ENCODE measurements around the gene TSPOAP1. TPM values are rescaled to one million over a fixed set of nuclear protein-coding genes. Genes with fewer than 3 reads are reported as not detected.
A peak's percentile ranks its signal among the peaks of the same experiment; 100 is the strongest.

Gene TSPOAP1
- total and polyA plus RNA-seq, 2 of the 13 experiments (the other 11 are each of a cell fraction or from before 2014, with no cell fraction given), result not detected

GRCh38 chr17:58334256-58334655, 5.7 kb upstream of the TSPOAP1 start:
- DNase-seq (ENCODE audit: low spot score), result no peak
- Histone ChIP-seq H3K9me3 (ENCODE audit: low read length) (no peaks in the 10 kb centered on the region), H2AFZ (ENCODE audit: low read length) (no peak overlapping the region), H3K27ac (ENCODE audit: extremely low read length, insufficient read depth, low read length) (no peak overlapping the region), H3K36me3 (replicated peaks in 1 of 2; ENCODE audit: control insufficient read depth in 1 of 2, insufficient read depth in 2 of 2, low read length in 2 of 2) (no peaks in the 10 kb centered on the region), H3K79me2 (ENCODE audit: insufficient read depth, low read length) (no peaks in the 10 kb centered on the region), H3K4me2 (ENCODE audit: low read depth, low read length) (peak overlapping the region; percentile 64; the same call in 1 of the 2 replicates), H3K9ac (ENCODE audit: insufficient read depth, low read depth, low read length) (no peak overlapping the region), H3K4me3 (replicated peaks in 1 of 3; ENCODE audit: insufficient read depth in 1 of 3, low read depth in 2 of 3, low read length in 3 of 3) (no peak overlapping the region), H4K20me1 (ENCODE audit: insufficient read depth, low read length) (no peaks in the 10 kb centered on the region), H3K27me3 (ENCODE audit: control insufficient read depth in 1 of 2, insufficient read depth in 2 of 2, low read length in 2 of 2) (peaks cover 0 to under 1% of the 10 kb centered on the region in 2 experiments; a peak in 2 of 5 replicates), H3K4me1 (ENCODE audit: insufficient read depth, low read length) (peaks cover 62% of the 10 kb centered on the region)
- ATAC-seq, result no peak
- FAIRE-seq, result no peak
- no peak for TF ChIP-seq TGIF2 (CRISPR knock-in tag; IDR thresholded peaks at IDR 0.05)
- TF ChIP-seq HHEX (CRISPR knock-in tag; IDR thresholded peaks at IDR 0.05), result no peak
- TF ChIP-seq SNRNP70 (IDR thresholded peaks at IDR 0.05; ENCODE audit: low read depth, low read length), result no peak
- no peak for TF ChIP-seq ATF3 (CRISPR knock-in tag; IDR thresholded peaks at IDR 0.05)
- no peak for TF ChIP-seq ZNF180 (CRISPR knock-in tag; IDR thresholded peaks at IDR 0.05; ENCODE audit: borderline replicate concordance, low read depth)
- no peak for TF ChIP-seq THRA (CRISPR knock-in tag; IDR thresholded peaks at IDR 0.05; ENCODE audit: borderline replicate concordance)
- TF ChIP-seq ZNF282 (IDR thresholded peaks at IDR 0.05; ENCODE audit: partially characterized antibody), result no peak
- no peak for TF ChIP-seq BRCA1 (CRISPR knock-in tag; IDR thresholded peaks at IDR 0.05)
- no peak for TF ChIP-seq ZNF703 (CRISPR knock-in tag; IDR thresholded peaks at IDR 0.05; ENCODE audit: borderline replicate concordance)
- TF ChIP-seq MXD1 (CRISPR knock-in tag; IDR thresholded peaks at IDR 0.05), result no peak
- TF ChIP-seq CHCHD3 (CRISPR knock-in tag; IDR thresholded peaks at IDR 0.05), result no peak
- TF ChIP-seq ZBTB10 (CRISPR knock-in tag; IDR thresholded peaks at IDR 0.05; ENCODE audit: borderline replicate concordance), result no peak
- no peak for TF ChIP-seq GLI4 (CRISPR knock-in tag; IDR thresholded peaks at IDR 0.05; ENCODE audit: borderline replicate concordance)
- no peak for TF ChIP-seq ZNF362 (CRISPR knock-in tag; IDR thresholded peaks at IDR 0.05; ENCODE audit: borderline replicate concordance)
- TF ChIP-seq MAX (IDR thresholded peaks at IDR 0.05), result no peak
- TF ChIP-seq ATF6 (CRISPR knock-in tag; conservative IDR thresholded peaks at IDR 0.05), result no peak
- TF ChIP-seq SIN3B (IDR thresholded peaks at IDR 0.05; ENCODE audit: low read length), result no peak
- TF ChIP-seq TCF7 (IDR thresholded peaks at IDR 0.05; ENCODE audit: low read depth), result no peak
- in situ Hi-C loops (cut with HindIII; ENCODE audit: extremely low pct_ligation_motif_present, low pct_unique_long_range_greater_than_20kb) (no loop called here), intact Hi-C loops (cut with micrococcal nuclease; ENCODE audit: unreplicated experiment) (no loop called here)
- ChIA-PET POLR2A (interaction anchor here (0.9 to 1.8 kb wide), 2 partner anchors 13 to 81 kb away, joined by 3 to 5 read pairs; no protein-coding TSS in a partner anchor), CTCF (ENCODE audit: low intra/inter-chr PET ratio, low total read pairs) (no interaction called here)
- WGBS (ENCODE audit: low lambda C conversion rate), result 29% methylated on average over 5 of the region's 5 CpGs
- no TSS peak for BruUV-seq (replicated peaks)

Data from HepG2 (cell line).